H1 (cell line): Measurements from ENCODE around the gene SLC12A7. TPM values are rescaled to one million over a fixed set of nuclear protein-coding genes. Genes with fewer than 3 reads are reported as not detected.
"Not testable (repeated sequence)": the region's sequence is repeated elsewhere in the genome, so short reads cannot be mapped to it uniquely, and the experiment has no call there.

ENCODE experiments used
- CTCF ChIA-PET: fragments of 300-600 bp; sonication (Branson Sonifier 250); formaldehyde crosslinking; loops from one replicate; lab custom pipeline; 2021; ENCODE audit not compliant: partially characterized antibody; lab: Charles Lee
- POLR2A ChIA-PET: fragments of 300-600 bp; sonication (Branson Sonifier 250); formaldehyde crosslinking; loops from one replicate; lab custom pipeline; 2021; ENCODE audit warnings: inconsistent platforms; ENCODE audit not compliant: partially characterized antibody; lab: Charles Lee
- DNase-seq, 2 experiments: peaks; one replicate each; pipeline versions ENCODE4 v3.0.0 to v3.0.0-alpha.2; 2010 to 2022; ENCODE audit warnings: low spot score in 2 of 2, low read depth in 1 of 2, mixed read lengths in 1 of 2
- FAIRE-seq: peaks from 2 replicates; lab custom pipeline; 2011; peaks lifted over from hg19 to GRCh38; lab: Jason Lieb, UNC
- H2AFZ ChIP-seq: 2 replicates; pipeline ENCODE4 v1.8.1; 2012; ENCODE audit warnings: low read length, inconsistent platforms
- H2AK5ac ChIP-seq: 2 replicates; pipeline ENCODE4 v1.6.1; 2013; ENCODE audit warnings: low read depth, low read length
- H2BK120ac ChIP-seq: replicated peaks from 2 replicates; pipeline ENCODE3; 2013; ENCODE audit warnings: low read depth, low read length, inconsistent platforms
- H2BK12ac ChIP-seq: 2 replicates; pipeline ENCODE4 v1.6.1; 2013; ENCODE audit warnings: low read depth, low read length
- H2BK15ac ChIP-seq: 2 replicates; pipeline ENCODE4 v1.6.1; 2013; ENCODE audit warnings: low read length
- H2BK20ac ChIP-seq: 2 replicates; pipeline ENCODE4 v1.6.1; 2013; ENCODE audit warnings: low read length
- H2BK5ac ChIP-seq: 2 replicates; pipeline ENCODE4 v1.6.1; 2013; ENCODE audit warnings: low read depth, low read length
- H3K14ac ChIP-seq: 2 replicates; pipeline ENCODE4 v1.6.1; 2013; ENCODE audit warnings: inconsistent platforms; ENCODE audit not compliant: insufficient read length
- H3K18ac ChIP-seq: 2 replicates; pipeline ENCODE4 v1.6.1; 2013; ENCODE audit warnings: low read length; ENCODE audit errors: extremely low read depth
- H3K23ac ChIP-seq: 2 replicates; pipeline ENCODE4 v1.6.1; 2013; ENCODE audit warnings: inconsistent platforms; ENCODE audit not compliant: insufficient read length
- H3K23me2 ChIP-seq: 2 replicates; pipeline ENCODE4 v1.6.1; 2013; ENCODE audit warnings: low read depth, low read length
- H3K27ac ChIP-seq: 2 replicates; pipeline ENCODE4 v1.6.1; 2011; ENCODE audit warnings: low read depth, low read length, inconsistent platforms
- H3K27me3 ChIP-seq, 4 experiments: replicated peaks in 1 of 4; 1 replicate in 1 of 4; 2 replicates in 3 of 4; pipeline versions ENCODE4 v1.6.1 to v1.8.1; 2011 to 2013; ENCODE audit warnings: low read length in 3 of 4, mild to moderate bottlenecking in 3 of 4, inconsistent platforms in 2 of 4, mixed read lengths in 2 of 4, moderate library complexity in 1 of 4; ENCODE audit not compliant: control insufficient read depth in 3 of 4, insufficient read depth in 3 of 4; ENCODE audit errors: extremely low read depth in 1 of 4
- H3K36me3 ChIP-seq, 4 experiments: 2 replicates each; pipeline versions ENCODE4 v1.6.1 to v1.8.1; 2011 to 2013; ENCODE audit warnings: mild to moderate bottlenecking in 4 of 4, low read length in 3 of 4, moderate library complexity in 2 of 4, control low read depth in 1 of 4, inconsistent platforms in 1 of 4; ENCODE audit not compliant: insufficient read depth in 4 of 4, control insufficient read depth in 2 of 4
- H3K4ac ChIP-seq: replicated peaks from 2 replicates; pipeline ENCODE3; 2013; ENCODE audit warnings: low read length, low read depth, mixed read lengths, inconsistent platforms; ENCODE audit not compliant: insufficient read length
- H3K4me1 ChIP-seq, 4 experiments: replicated peaks in 1 of 4; 1 replicate in 1 of 4; 2 replicates in 3 of 4; pipeline versions ENCODE4 v1.6.1 to v1.8.1; 2011 to 2013; ENCODE audit warnings: low read length in 3 of 4, inconsistent platforms in 2 of 4, mixed read lengths in 1 of 4; ENCODE audit not compliant: insufficient read depth in 4 of 4, control insufficient read depth in 3 of 4
- H3K4me2 ChIP-seq, 2 experiments: 2 replicates each; pipeline versions ENCODE4 v1.6.1 to v1.8.1; 2011 to 2013; ENCODE audit warnings: low read depth in 2 of 2, low read length in 2 of 2, control low read depth in 1 of 2, inconsistent platforms in 1 of 2, mild to moderate bottlenecking in 1 of 2; ENCODE audit not compliant: insufficient read depth in 1 of 2
- H3K4me3 ChIP-seq, 4 experiments: fragments of 200-600, 300-600 bp in 1 of 4; sonication (generic), shearing (Covaris generic), sonication (Bioruptor Twin) in 1 of 4; 2 replicates each; pipeline versions ENCODE4 v1.5.1 to v1.8.1; 2011 to 2016; ENCODE audit warnings: low read length in 4 of 4, low read depth in 3 of 4, control low read depth in 2 of 4, inconsistent platforms in 2 of 4, mild to moderate bottlenecking in 2 of 4, mixed read lengths in 1 of 4, moderate library complexity in 1 of 4; ENCODE audit not compliant: insufficient read depth in 2 of 4; ENCODE audit errors: extremely low read depth in 1 of 4
- H3K56ac ChIP-seq: replicated peaks from 2 replicates; pipeline ENCODE3; 2013; ENCODE audit warnings: low read depth, mild to moderate bottlenecking, mixed read lengths, low read length, inconsistent platforms; ENCODE audit not compliant: insufficient read length
- H3K79me1 ChIP-seq: 2 replicates; pipeline ENCODE4 v1.6.1; 2013; ENCODE audit warnings: low read depth, low read length, control low read depth
- H3K79me2 ChIP-seq, 2 experiments: 2 replicates each; pipeline versions ENCODE4 v1.6.1 to v1.8.1; 2012 to 2013; ENCODE audit warnings: low read length in 2 of 2, mild to moderate bottlenecking in 2 of 2, inconsistent platforms in 1 of 2; ENCODE audit not compliant: insufficient read depth in 2 of 2, control insufficient read depth in 1 of 2
- H3K9ac ChIP-seq, 4 experiments: replicated peaks in 1 of 4; 1 replicate in 1 of 4; 2 replicates in 3 of 4; pipeline versions ENCODE4 v1.6.1 to v1.8.1; 2011 to 2013; ENCODE audit warnings: low read depth in 3 of 4, low read length in 3 of 4, control low read depth in 2 of 4, mild to moderate bottlenecking in 2 of 4, moderate library complexity in 2 of 4, inconsistent platforms in 1 of 4; ENCODE audit errors: extremely low read depth in 1 of 4
- H3K9me3 ChIP-seq, 2 experiments: 2 replicates each; pipeline versions ENCODE4 v1.6.1 to v1.8.1; 2012 to 2013; ENCODE audit warnings: mild to moderate bottlenecking in 2 of 2, moderate library complexity in 2 of 2, control low read depth in 1 of 2, inconsistent platforms in 1 of 2, low read depth in 1 of 2, low read length in 1 of 2, mixed read lengths in 1 of 2; ENCODE audit not compliant: insufficient read depth in 2 of 2
- H4K20me1 ChIP-seq, 2 experiments: replicated peaks in 1 of 2; 2 replicates each; pipeline versions ENCODE3 to v1.8.1; 2011 to 2013; ENCODE audit warnings: inconsistent platforms in 2 of 2, low read length in 2 of 2, mild to moderate bottlenecking in 1 of 2; ENCODE audit not compliant: insufficient read depth in 2 of 2, control insufficient read depth in 1 of 2
- H4K5ac ChIP-seq: 2 replicates; pipeline ENCODE4 v1.6.1; 2013; ENCODE audit warnings: low read length, low read depth, mixed read lengths, inconsistent platforms; ENCODE audit not compliant: insufficient read length
- H4K8ac ChIP-seq: 2 replicates; pipeline ENCODE4 v1.8.0; 2013; ENCODE audit warnings: mild to moderate bottlenecking, moderate library complexity, low read length, inconsistent platforms; ENCODE audit not compliant: insufficient read depth; ENCODE audit errors: extremely low read depth
- H4K91ac ChIP-seq: replicated peaks from 2 replicates; pipeline ENCODE3; 2013; ENCODE audit warnings: low read length, mixed read lengths, inconsistent platforms; ENCODE audit not compliant: insufficient read length
- CHD2 ChIP-seq: IDR thresholded peaks from 2 replicates; pipeline ENCODE4 v1.6.1; 2012; ENCODE audit warnings: low read length, improper control_type of control experiment
- GABPA ChIP-seq: IDR thresholded peaks from 2 replicates; pipeline ENCODE4 v1.6.1; 2011; ENCODE audit warnings: mild to moderate bottlenecking, low read length, moderate library complexity, borderline replicate concordance; ENCODE audit not compliant: insufficient read depth
- KDM4A ChIP-seq: IDR thresholded peaks from one replicate; pipeline ENCODE4 v1.7.1; 2012; ENCODE audit warnings: low read depth, mild to moderate bottlenecking, moderate library complexity, low read length, inconsistent platforms; ENCODE audit not compliant: severe bottlenecking
- NRF1 ChIP-seq: IDR thresholded peaks from 2 replicates; pipeline ENCODE4 v1.6.1; 2011; ENCODE audit warnings: mild to moderate bottlenecking, low read depth, low read length, improper control_type of control experiment
- SIX5 ChIP-seq: IDR thresholded peaks from 2 replicates; pipeline ENCODE4 v1.6.1; 2011; ENCODE audit warnings: mild to moderate bottlenecking, low read depth, low read length
- TAF7 ChIP-seq: optimal IDR thresholded peaks from 2 replicates; pipeline ENCODE3; 2011; ENCODE audit warnings: low read depth, mild to moderate bottlenecking, inconsistent platforms, low read length, moderate library complexity, borderline replicate concordance
- YY1 ChIP-seq: IDR thresholded peaks from 2 replicates; pipeline ENCODE4 v1.6.1; 2011; ENCODE audit warnings: low read depth, mild to moderate bottlenecking, low read length
- WGBS, 2 experiments: shearing (Covaris generic) in 1 of 2; methylation state at CpG; one replicate each; pipeline versions ENCODE4 v1.1.6 to v1.1.7; 2013 to 2015; ENCODE audit warnings: low lambda C conversion rate in 2 of 2, mixed read lengths in 2 of 2, inconsistent platforms in 1 of 2, low coverage in 1 of 2, missing lambda C conversion rate in 1 of 2; ENCODE audit not compliant: insufficient replicate concordance in 2 of 2, insufficient coverage in 1 of 2, insufficient read length in 1 of 2; ENCODE audit errors: extremely low coverage in 1 of 2, missing lambda C conversion rate in 1 of 2; 5-methylcytosine and 5-hydroxymethylcytosine counted together
- polyA plus RNA-seq, 7 experiments: library from polyadenylated mRNA; depleted of rRNA in 3 of 7; stranded (reverse) in 5 of 7; unstranded in 2 of 7; fragments of >200 nt in 5 of 7; fragments of 200-250 nt in 2 of 7; gene quantifications; 1 replicate in 5 of 7; 2 replicates in 1 of 7; 4 replicates in 1 of 7; pipeline versions ENCODE4 v1.2.1 to v1.2.3, GENCODE V29; 2011 to 2013; ENCODE audit warnings: missing spikeins in 2 of 7, mixed read lengths in 2 of 7
- total RNA-seq: library from RNA; stranded (reverse); fragmentation: NEBNext Ultra II Directional; extraction: Animal tissue kit (Norgen Biotek cat#: 25700); gene quantifications from 2 replicates; pipeline ENCODE4 v1.2.1, GENCODE V29; 2021

Gene SLC12A7
- total and polyA plus RNA-seq, 2 of the 8 experiments (the other 6 are each of a cell fraction or from before 2014, with no cell fraction given): 23.5 to 39.7 TPM

DNA sequence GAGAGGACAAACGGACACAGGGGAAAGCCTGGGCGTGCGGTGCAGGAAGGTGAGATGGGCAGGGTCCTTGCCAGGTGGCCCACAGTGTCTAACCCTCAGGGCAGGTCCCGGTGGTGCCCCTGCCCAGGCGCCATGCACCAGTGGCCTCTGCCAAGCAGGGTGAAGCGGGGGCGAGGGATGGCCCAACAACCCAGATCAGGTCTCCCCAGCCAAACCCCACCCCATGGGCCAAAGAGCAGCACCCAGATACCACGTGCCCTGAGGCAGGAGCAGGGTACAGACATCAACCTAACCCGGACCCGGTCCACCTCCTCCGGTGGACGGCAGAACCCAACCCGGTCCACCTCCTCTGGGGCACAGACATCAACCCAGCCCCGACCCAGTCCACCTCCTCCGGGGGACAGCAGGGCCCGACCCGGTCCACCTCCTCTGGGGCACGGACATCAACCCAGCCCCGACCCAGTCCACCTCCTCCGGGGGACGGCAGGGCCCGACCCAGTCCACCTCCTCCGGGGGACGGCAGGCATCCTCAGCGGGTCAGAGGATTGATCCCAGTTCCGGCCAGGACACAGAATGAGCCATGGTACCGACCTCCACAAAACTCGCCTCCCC lies 12.8 kb downstream of the SLC12A7 start (continued):
- TF ChIP-seq KDM4A: no peak
- no peak for TF ChIP-seq TAF7
- TF ChIP-seq CHD2: no peak
- no peak for TF ChIP-seq SIX5
- TF ChIP-seq NRF1: no peak
- no peak for TF ChIP-seq GABPA
- TF ChIP-seq YY1: no peak

DNA sequence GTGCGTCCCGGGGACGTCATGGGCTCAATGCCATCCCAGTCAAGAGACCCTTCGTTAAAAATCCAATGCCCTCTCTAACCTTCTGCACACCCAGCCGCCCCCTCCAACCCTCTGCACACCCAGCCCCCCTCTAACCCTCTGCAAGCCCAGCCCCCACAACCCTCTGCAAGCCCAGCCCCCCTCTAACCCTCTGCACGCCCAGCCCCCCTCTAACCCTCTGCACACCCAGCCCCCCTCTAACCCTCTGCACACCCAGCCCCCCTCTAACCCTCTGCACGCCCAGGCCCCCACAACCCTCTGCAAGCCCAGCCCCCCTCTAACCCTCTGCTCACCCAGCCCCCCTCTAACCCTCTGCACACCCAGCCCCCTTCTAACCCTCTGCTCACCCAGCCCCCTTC lies 13.9 kb downstream of the SLC12A7 start:
- DNase-seq, H4K91ac ChIP-seq, H2BK120ac ChIP-seq, H2BK5ac ChIP-seq, H2AFZ ChIP-seq, H3K4ac ChIP-seq, H3K27ac ChIP-seq, H3K23me2 ChIP-seq, POLR2A ChIA-PET, H4K5ac ChIP-seq, H3K9me3 ChIP-seq, H2BK20ac ChIP-seq, H3K14ac ChIP-seq, H3K27me3 ChIP-seq, H3K4me3 ChIP-seq, CTCF ChIA-PET, FAIRE-seq, H3K9ac ChIP-seq, H3K56ac ChIP-seq, H2BK12ac ChIP-seq, H4K8ac ChIP-seq, H3K23ac ChIP-seq, H2BK15ac ChIP-seq, H2AK5ac ChIP-seq: not testable (repeated sequence)
- H3K36me3 ChIP-seq: peaks cover 0 to 15% (median 3%) of the 10 kb centered on the region in 4 experiments; a peak in 2 of 8 replicates
- 0 out of 4 replicates have a peak overlapping the region, but pooled peaks of 1 of the 2 experiments have one; percentile 13 for H3K4me2 ChIP-seq
- peaks cover 0 to 74% of the 10 kb centered on the region in 2 experiments; a peak in 3 of 4 replicates for H3K79me2 ChIP-seq
- H3K79me1 ChIP-seq: peaks cover 47% of the 10 kb centered on the region
- peak overlapping the region; percentile 63; the same call in 1 of the 2 replicates for H3K18ac ChIP-seq
- H4K20me1 ChIP-seq: peaks cover under 1 to 19% of the 10 kb centered on the region in 2 experiments
- 78% methylated on average over 4 of the region's 7 CpGs; no CpG with 5 or more reads in 1 of the 2 experiments for WGBS, 2 experiments
- peaks cover 5 to 70% (median 44%) of the 10 kb centered on the region in 4 experiments for H3K4me1 ChIP-seq
